Erythroblast (primary cell): ENCODE measurements around the gene COL25A1.
"Not testable (repeated sequence)": the region's sequence is repeated elsewhere in the genome, so short reads cannot be mapped to it uniquely, and the experiment has no call there.

ENCODE experiments used
- DNase-seq, 2 experiments: peaks; one replicate each; lab custom pipeline; 2025; lab: John Stamatoyannopoulos, UW
- GATA1 ChIP-seq: IDR thresholded peaks from 2 replicates; pipeline ENCODE4 v1.6.1; 2011; ENCODE audit warnings: low read depth, mild to moderate bottlenecking, control low read depth, low read length, moderate library complexity
- POLR2A ChIP-seq: IDR thresholded peaks from 2 replicates; pipeline ENCODE4 v1.6.1; 2011; ENCODE audit warnings: mild to moderate bottlenecking, low read length

Gene COL25A1

GRCh38 chr4:109043286-109043685, 259.2 kb downstream of the COL25A1 start:
- DNase-seq = no peak

GRCh38 chr4:109041463-109042360, 260.7 kb downstream of the COL25A1 start:
- TF ChIP-seq POLR2A (no peak), GATA1 (no peak)
- DNase-seq = no peak

More at GRCh38 chr4:109043286-109043685, 259.2 kb downstream of the COL25A1 start:
- no peak for TF ChIP-seq GATA1
- TF ChIP-seq POLR2A = no peak

- TF ChIP-seq POLR2A (no peak), GATA1 (no peak)
- DNase-seq = no peak
Observed at GRCh38 chr4:109040441-109040840, 262.0 kb downstream of the COL25A1 start.

GRCh38 chr4:109037026-109037425, 265.4 kb downstream of the COL25A1 start:
- TF ChIP-seq POLR2A = no peak
- TF ChIP-seq GATA1 = no peak
- no peak for DNase-seq

- DNase-seq = no peak
- no peak for TF ChIP-seq GATA1
- TF ChIP-seq POLR2A = no peak
Observed at GRCh38 chr4:109033993-109034392, 268.5 kb downstream of the COL25A1 start.

GRCh38 chr4:109032671-109033070, 269.8 kb downstream of the COL25A1 start:
- TF ChIP-seq POLR2A (no peak), GATA1 (no peak)
- DNase-seq = no peak

- no peak for DNase-seq
Observed at GRCh38 chr4:109029987-109030386, 272.5 kb downstream of the COL25A1 start.

GRCh38 chr4:109027016-109027500, 275.4 kb downstream of the COL25A1 start:
- TF ChIP-seq POLR2A (no peak), GATA1 (no peak)

More at GRCh38 chr4:109029987-109030386, 272.5 kb downstream of the COL25A1 start:
- no peak for TF ChIP-seq POLR2A
- no peak for TF ChIP-seq GATA1

GRCh38 chr4:109026588-109026987, 275.9 kb downstream of the COL25A1 start:
- TF ChIP-seq POLR2A = no peak
- no peak for TF ChIP-seq GATA1
- DNase-seq = no peak

More at GRCh38 chr4:109027016-109027500, 275.4 kb downstream of the COL25A1 start:
- no peak for DNase-seq

GRCh38 chr4:109025471-109026076, 276.9 kb downstream of the COL25A1 start:
- TF ChIP-seq GATA1 (no peak), POLR2A (no peak)
- no peak for DNase-seq

GRCh38 chr4:109022961-109023360, 279.5 kb downstream of the COL25A1 start:
- TF ChIP-seq POLR2A = no peak
- no peak for DNase-seq

- DNase-seq = not testable (repeated sequence)
Observed at GRCh38 chr4:109021630-109022029, 280.8 kb downstream of the COL25A1 start.

- DNase-seq = no peak
- no peak for TF ChIP-seq GATA1
Observed at GRCh38 chr4:109020861-109021260, 281.6 kb downstream of the COL25A1 start.

GRCh38 chr4:109016200-109016599, 286.3 kb downstream of the COL25A1 start:
- no peak for DNase-seq

GRCh38 chr4:109015413-109015810, 287.0 kb downstream of the COL25A1 start:
- no peak for TF ChIP-seq POLR2A
- TF ChIP-seq GATA1 = no peak

More at GRCh38 chr4:109016200-109016599, 286.3 kb downstream of the COL25A1 start:
- TF ChIP-seq POLR2A (no peak), GATA1 (no peak)

More at GRCh38 chr4:109015413-109015810, 287.0 kb downstream of the COL25A1 start:
- DNase-seq = no peak
